Measurements from ENCODE around the gene KCTD2.

KCTD2 gene

DNA sequence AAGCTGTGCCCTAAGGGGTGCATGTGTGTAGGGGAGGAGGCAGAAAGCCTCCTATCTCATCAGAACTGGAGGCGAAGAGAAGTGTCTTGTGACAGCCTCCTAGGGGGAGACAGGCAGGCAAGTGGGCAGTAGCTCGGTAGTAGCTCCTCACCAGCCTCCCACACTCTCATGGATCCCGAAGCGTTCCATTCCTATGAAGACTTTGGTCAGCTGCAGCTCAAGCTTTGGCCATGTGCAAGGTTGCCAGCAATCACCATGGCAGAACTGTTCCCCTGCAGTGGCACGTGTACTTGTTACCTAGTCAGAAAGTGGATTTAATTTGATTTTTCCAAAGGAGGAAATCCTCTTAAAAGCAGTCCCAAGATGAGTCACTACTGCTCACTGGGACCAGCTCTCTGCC is 27.9 kb upstream of the KCTD2 start:
- no peak for TF ChIP-seq EZH2 (IDR thresholded peaks at IDR 0.05; ENCODE audit: borderline replicate concordance, low read depth, low read length, severe bottlenecking)
- TF ChIP-seq, protein P1, sequence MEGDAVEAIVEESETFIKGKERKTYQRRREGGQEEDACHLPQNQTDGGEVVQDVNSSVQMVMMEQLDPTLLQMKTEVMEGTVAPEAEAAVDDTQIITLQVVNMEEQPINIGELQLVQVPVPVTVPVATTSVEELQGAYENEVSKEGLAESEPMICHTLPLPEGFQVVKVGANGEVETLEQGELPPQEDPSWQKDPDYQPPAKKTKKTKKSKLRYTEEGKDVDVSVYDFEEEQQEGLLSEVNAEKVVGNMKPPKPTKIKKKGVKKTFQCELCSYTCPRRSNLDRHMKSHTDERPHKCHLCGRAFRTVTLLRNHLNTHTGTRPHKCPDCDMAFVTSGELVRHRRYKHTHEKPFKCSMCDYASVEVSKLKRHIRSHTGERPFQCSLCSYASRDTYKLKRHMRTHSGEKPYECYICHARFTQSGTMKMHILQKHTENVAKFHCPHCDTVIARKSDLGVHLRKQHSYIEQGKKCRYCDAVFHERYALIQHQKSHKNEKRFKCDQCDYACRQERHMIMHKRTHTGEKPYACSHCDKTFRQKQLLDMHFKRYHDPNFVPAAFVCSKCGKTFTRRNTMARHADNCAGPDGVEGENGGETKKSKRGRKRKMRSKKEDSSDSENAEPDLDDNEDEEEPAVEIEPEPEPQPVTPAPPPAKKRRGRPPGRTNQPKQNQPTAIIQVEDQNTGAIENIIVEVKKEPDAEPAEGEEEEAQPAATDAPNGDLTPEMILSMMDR (IDR thresholded peaks at IDR 0.05; ENCODE audit: borderline replicate concordance, extremely low read depth, low read length, poor library complexity, severe bottlenecking), result no peak
- no peaks in the 10 kb centered on the region for H3K27me3 ChIP-seq (ENCODE audit: insufficient read depth, low read length, poor library complexity)
- no peak overlapping the region for H3K27ac ChIP-seq (ENCODE audit: low read length)
- no peak overlapping the region for H3K9ac ChIP-seq (ENCODE audit: low read depth, low read length)
- 0 out of 2 replicates have a peak, but pooled peaks cover 5% of the 10 kb centered on the region for H4K20me1 ChIP-seq (ENCODE audit: insufficient read depth, low read length)
- no peak for DNase-seq
- ATAC-seq (ENCODE audit: insufficient read depth, low read depth), result no peak
- no peak overlapping the region for H3K4me2 ChIP-seq (ENCODE audit: insufficient read depth, low read length)
- peaks cover 16% of the 10 kb centered on the region for H3K79me2 ChIP-seq (ENCODE audit: insufficient read depth, low read length)
- peaks cover 48% of the 10 kb centered on the region for H3K36me3 ChIP-seq (ENCODE audit: insufficient read depth, low read length)
- H3K4me3 ChIP-seq (ENCODE audit: low read depth in 1 of 2, low read length in 2 of 2), result no peak overlapping the region
- peaks cover 15% of the 10 kb centered on the region for H3K4me1 ChIP-seq (ENCODE audit: insufficient read depth, low read length)
- no peaks in the 10 kb centered on the region for H3K9me3 ChIP-seq (ENCODE audit: insufficient read depth, low read length, severe bottlenecking)
- no peak overlapping the region for H2AFZ ChIP-seq (ENCODE audit: low read depth, low read length)

DNA sequence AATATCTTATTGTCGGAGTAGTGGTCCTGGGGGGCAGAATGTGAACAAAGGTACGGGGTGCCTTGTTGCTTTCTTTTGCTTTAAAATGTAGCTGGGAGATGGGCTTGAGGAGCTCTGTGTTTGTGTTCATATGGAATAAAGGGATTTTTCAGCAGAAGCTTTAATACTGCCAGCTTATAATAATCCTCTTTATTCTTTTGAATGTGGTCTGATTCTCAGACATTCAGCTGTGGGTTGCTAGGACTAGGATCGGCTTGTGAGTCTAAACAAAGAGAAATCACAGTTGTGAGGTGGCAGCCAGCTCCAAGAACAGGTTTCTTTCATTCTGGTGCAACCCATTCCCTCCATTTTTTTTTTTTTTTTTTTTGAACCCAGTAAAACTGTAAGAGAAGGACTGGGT is 27.3 kb upstream of the KCTD2 start:
- H4K20me1 ChIP-seq (ENCODE audit: insufficient read depth, low read length), result 0 out of 2 replicates have a peak, but pooled peaks cover 5% of the 10 kb centered on the region
- H3K9ac ChIP-seq (ENCODE audit: low read depth, low read length), result no peak overlapping the region
- H3K79me2 ChIP-seq (ENCODE audit: insufficient read depth, low read length), result peaks cover 13% of the 10 kb centered on the region
- H3K4me3 ChIP-seq (ENCODE audit: low read depth in 1 of 2, low read length in 2 of 2), result no peak overlapping the region
- ATAC-seq (ENCODE audit: insufficient read depth, low read depth) (no peak), DNase-seq (no peak)
- no peaks in the 10 kb centered on the region for H3K9me3 ChIP-seq (ENCODE audit: insufficient read depth, low read length, severe bottlenecking)
- TF ChIP-seq, protein P1 (IDR thresholded peaks at IDR 0.05; ENCODE audit: borderline replicate concordance, extremely low read depth, low read length, poor library complexity, severe bottlenecking), result no peak
- no peak for TF ChIP-seq EZH2 (IDR thresholded peaks at IDR 0.05; ENCODE audit: borderline replicate concordance, low read depth, low read length, severe bottlenecking)
- H3K36me3 ChIP-seq (ENCODE audit: insufficient read depth, low read length), result peaks cover 48% of the 10 kb centered on the region
- no peak overlapping the region for H3K27ac ChIP-seq (ENCODE audit: low read length)
- no peak overlapping the region for H2AFZ ChIP-seq (ENCODE audit: low read depth, low read length)
- H3K4me1 ChIP-seq (ENCODE audit: insufficient read depth, low read length), result peaks cover 18% of the 10 kb centered on the region
- no peak overlapping the region for H3K4me2 ChIP-seq (ENCODE audit: insufficient read depth, low read length)
- H3K27me3 ChIP-seq (ENCODE audit: insufficient read depth, low read length, poor library complexity), result no peaks in the 10 kb centered on the region

GRCh38 chr17:75020331-75021110 is 26.5 kb upstream of the KCTD2 start:
- Histone ChIP-seq H4K20me1 (ENCODE audit: insufficient read depth, low read length) (0 out of 2 replicates have a peak, but pooled peaks cover 5% of the 10 kb centered on the region), H3K4me1 (ENCODE audit: insufficient read depth, low read length) (peaks cover 22% of the 10 kb centered on the region), H3K36me3 (ENCODE audit: insufficient read depth, low read length) (peaks cover 48% of the 10 kb centered on the region), H3K9me3 (ENCODE audit: insufficient read depth, low read length, severe bottlenecking) (no peaks in the 10 kb centered on the region), H3K9ac (ENCODE audit: low read depth, low read length) (no peak overlapping the region), H2AFZ (ENCODE audit: low read depth, low read length) (no peak overlapping the region), H3K79me2 (ENCODE audit: insufficient read depth, low read length) (peaks cover 6% of the 10 kb centered on the region), H3K27ac (ENCODE audit: low read length) (no peak overlapping the region), H3K27me3 (ENCODE audit: insufficient read depth, low read length, poor library complexity) (no peaks in the 10 kb centered on the region), H3K4me3 (ENCODE audit: low read depth in 1 of 2, low read length in 2 of 2) (no peak overlapping the region), H3K4me2 (ENCODE audit: insufficient read depth, low read length) (no peak overlapping the region)
- DNase-seq, result no peak
- no peak for ATAC-seq (ENCODE audit: insufficient read depth, low read depth)
- TF ChIP-seq, protein P1 (IDR thresholded peaks at IDR 0.05; ENCODE audit: borderline replicate concordance, extremely low read depth, low read length, poor library complexity, severe bottlenecking), result no peak
- no peak for TF ChIP-seq EZH2 (IDR thresholded peaks at IDR 0.05; ENCODE audit: borderline replicate concordance, low read depth, low read length, severe bottlenecking)
